OCI-M2 (cell line): Measurements from ENCODE around the gene LFNG.
A peak's percentile ranks its signal among the peaks of the same experiment; 100 is the strongest.
"Not testable (repeated sequence)": the region's sequence is repeated elsewhere in the genome, so short reads cannot be mapped to it uniquely, and the experiment has no call there.

Source experiments
- DNase-seq: peaks from one replicate; lab custom pipeline; 2025; ENCODE audit not compliant: unreplicated experiment; lab: John Stamatoyannopoulos, UW

LFNG gene

GRCh38 chr7:2542916-2543871, 23.6 kb downstream of the LFNG start:
- no peak for DNase-seq

GRCh38 chr7:2544541-2545188, 25.1 kb downstream of the LFNG start:
- DNase-seq, result no peak

GRCh38 chr7:2545746-2546425, 26.3 kb downstream of the LFNG start:
- DNase-seq, result no peak

- no peak for DNase-seq
Observed at GRCh38 chr7:2546776-2547586, 27.4 kb downstream of the LFNG start.

GRCh38 chr7:2551418-2551817, 31.8 kb downstream of the LFNG start:
- no peak for DNase-seq

GRCh38 chr7:2553108-2553507, 33.5 kb downstream of the LFNG start:
- DNase-seq, result no peak

- DNase-seq, result no peak
Observed at GRCh38 chr7:2553831-2554581, 34.4 kb downstream of the LFNG start.

- DNase-seq, result no peak
Observed at GRCh38 chr7:2554661-2555111, 35.1 kb downstream of the LFNG start.

GRCh38 chr7:2555121-2556052, 35.8 kb downstream of the LFNG start, which contains the start of gene BRAT1:
Gene BRAT1 (minus strand): TSS chr7:2555524. CDS start chr7:2554431, 1,093 bp downstream.
- peak; percentile 31 for DNase-seq

GRCh38 chr7:2558629-2559282, 39.2 kb downstream of the LFNG start, which contains the start of gene IQCE:
Gene IQCE (plus strand): TSS chr7:2558979. CDS start chr7:2559182, 203 bp downstream.
- DNase-seq, result peak; percentile 20

- no peak for DNase-seq
Observed at GRCh38 chr7:2559283-2559950, 39.8 kb downstream of the LFNG start.

- DNase-seq, result not testable (repeated sequence)
Observed at GRCh38 chr7:2563955-2564354, 44.4 kb downstream of the LFNG start.

GRCh38 chr7:2564970-2565540, 45.5 kb downstream of the LFNG start:
- DNase-seq, result no peak

GRCh38 chr7:2566348-2566889, 46.8 kb downstream of the LFNG start:
- no peak for DNase-seq

- DNase-seq, result no peak
Observed at GRCh38 chr7:2566890-2567678, 47.5 kb downstream of the LFNG start.

GRCh38 chr7:2567679-2568278, 48.2 kb downstream of the LFNG start:
- no peak for DNase-seq
